HEK293 (cell line): ENCODE results near the gene KANSL2.
"Not testable (repeated sequence)": the region's sequence is repeated elsewhere in the genome, so short reads cannot be mapped to it uniquely, and the experiment has no call there.

Experiments used
- CTCF ChIA-PET: fragments of 350-600 bp; formaldehyde crosslinking; extraction: SDS; loops from one replicate; lab custom pipeline; 2021; ENCODE audit warnings: antibody characterized with exemption; lab: Yijun Ruan, JAX
- POLR2A ChIA-PET: fragments of 300-600 bp; formaldehyde crosslinking; extraction: SDS; loops from one replicate; lab custom pipeline; 2020; ENCODE audit warnings: antibody characterized with exemption, inconsistent platforms; lab: Yijun Ruan, JAX
- H3K27ac ChIP-seq: fragments of 200-500 bp; sonication (Bioruptor generic); 2 replicates; pipeline ENCODE4 v1.5.1; 2014; ENCODE audit warnings: low read depth, low read length, control low read depth, inconsistent platforms; ENCODE audit errors: extremely low read depth
- H3K36me3 ChIP-seq, 2 experiments: fragments of 200-500 bp in 1 of 2; sonication (Bioruptor generic) in 1 of 2; 1 replicate in 1 of 2; 2 replicates in 1 of 2; pipeline ENCODE4 v1.5.1; 2014 to 2017; ENCODE audit warnings: inconsistent platforms in 2 of 2, low read length in 2 of 2; ENCODE audit not compliant: control insufficient read depth in 2 of 2, insufficient read depth in 1 of 2
- H3K4me1 ChIP-seq: fragments of 200-500 bp; sonication (Bioruptor generic); 2 replicates; pipeline ENCODE4 v1.5.1; 2014; ENCODE audit warnings: mild to moderate bottlenecking, low read length, inconsistent platforms; ENCODE audit not compliant: control insufficient read depth, insufficient read depth
- H3K4me3 ChIP-seq: 2 replicates; pipeline ENCODE4 v1.5.1; 2011; ENCODE audit warnings: low read depth, mild to moderate bottlenecking, control low read depth, low read length, moderate library complexity
- H3K9me3 ChIP-seq: fragments of 200-500 bp; sonication (Bioruptor generic); 2 replicates; pipeline ENCODE4 v1.5.1; 2014; ENCODE audit warnings: low read depth, low read length, inconsistent platforms; ENCODE audit not compliant: control insufficient read depth, insufficient read depth
- ATF2 ChIP-seq: fragments of 450-650 bp; formaldehyde crosslinking; IDR thresholded peaks from 2 replicates; pipeline ENCODE4 v1.5.1; 2016; ENCODE audit warnings: missing biosample characterization, missing genetic modification characterization, low read depth
- IKZF3 ChIP-seq: fragments of 450-650 bp; IDR thresholded peaks from 2 replicates; pipeline ENCODE4 v1.5.0; 2018; ENCODE audit warnings: missing biosample characterization, mild to moderate bottlenecking, missing genetic modification characterization, moderate library complexity
- KLF7 ChIP-seq: fragments of 450-650 bp; formaldehyde crosslinking; IDR thresholded peaks from 2 replicates; pipeline ENCODE4 v1.5.1; 2016; ENCODE audit warnings: missing biosample characterization, missing genetic modification characterization, borderline replicate concordance
- KLF9 ChIP-seq: fragments of 450-650 bp; formaldehyde crosslinking; IDR thresholded peaks from 2 replicates; pipeline ENCODE4 v1.5.1; 2016; ENCODE audit warnings: missing biosample characterization, missing genetic modification characterization, low read depth
- MEIS1 ChIP-seq: sonication (generic); formaldehyde crosslinking; IDR thresholded peaks from 2 replicates; pipeline ENCODE4 v1.8.1; 2022; ENCODE audit warnings: missing genetic modification reagents, mild to moderate bottlenecking, borderline replicate concordance
- PRDM10 ChIP-seq: fragments of 450-650 bp; formaldehyde crosslinking; IDR thresholded peaks from 2 replicates; pipeline ENCODE4 v1.5.1; 2016; ENCODE audit warnings: missing biosample characterization, missing genetic modification characterization
- RBAK ChIP-seq: fragments of 450-650 bp; formaldehyde crosslinking; IDR thresholded peaks from 2 replicates; pipeline ENCODE4 v1.5.1; 2016; ENCODE audit warnings: missing biosample characterization, missing genetic modification characterization
- SETDB1 ChIP-seq: IDR thresholded peaks from one replicate; pipeline ENCODE4 v1.6.1; 2017; ENCODE audit warnings: mild to moderate bottlenecking, low read length, moderate library complexity, mixed read lengths; ENCODE audit not compliant: insufficient read length
- ZBTB48 ChIP-seq: fragments of 450-650 bp; formaldehyde crosslinking; IDR thresholded peaks from 2 replicates; pipeline ENCODE4 v1.5.1; 2016; ENCODE audit warnings: missing biosample characterization, missing genetic modification characterization
- ZBTB7A ChIP-seq: fragments of 450-650 bp; formaldehyde crosslinking; IDR thresholded peaks from 2 replicates; pipeline ENCODE4 v1.5.1; 2016; ENCODE audit warnings: low read depth, missing biosample characterization, missing genetic modification characterization
- ZNF114 ChIP-seq: fragments of 450-650 bp; formaldehyde crosslinking; IDR thresholded peaks from 2 replicates; pipeline ENCODE4 v1.5.0; 2017; ENCODE audit warnings: missing biosample characterization, missing genetic modification characterization
- ZNF174 ChIP-seq: fragments of 450-650 bp; formaldehyde crosslinking; IDR thresholded peaks from 2 replicates; pipeline ENCODE4 v1.5.0; 2017; ENCODE audit warnings: missing biosample characterization, mild to moderate bottlenecking, missing genetic modification characterization
- ZNF175 ChIP-seq: fragments of 450-650 bp; formaldehyde crosslinking; IDR thresholded peaks from 2 replicates; pipeline ENCODE4 v1.5.1; 2016; ENCODE audit warnings: missing biosample characterization, missing genetic modification characterization
- ZNF211 ChIP-seq: fragments of 450-650 bp; formaldehyde crosslinking; IDR thresholded peaks from 2 replicates; pipeline ENCODE4 v1.5.1; 2016; ENCODE audit warnings: low read depth, missing biosample characterization, missing genetic modification characterization
- ZNF239 ChIP-seq: fragments of 450-650 bp; formaldehyde crosslinking; IDR thresholded peaks from 2 replicates; pipeline ENCODE4 v1.5.1; 2016; ENCODE audit warnings: missing biosample characterization, missing genetic modification characterization
- ZNF311 ChIP-seq: fragments of 450-650 bp; formaldehyde crosslinking; IDR thresholded peaks from 2 replicates; pipeline ENCODE4 v1.5.1; 2017; ENCODE audit warnings: missing biosample characterization, missing genetic modification characterization, borderline replicate concordance
- ZNF324 ChIP-seq: fragments of 450-650 bp; formaldehyde crosslinking; IDR thresholded peaks from 2 replicates; pipeline ENCODE4 v1.5.1; 2016; ENCODE audit warnings: missing biosample characterization, missing genetic modification characterization
- ZNF341 ChIP-seq: fragments of 450-650 bp; formaldehyde crosslinking; IDR thresholded peaks from 2 replicates; pipeline ENCODE4; 2016; ENCODE audit warnings: low read depth, missing biosample characterization, missing genetic modification characterization
- ZNF354C ChIP-seq: fragments of 450-650 bp; formaldehyde crosslinking; IDR thresholded peaks from 2 replicates; pipeline ENCODE4 v1.5.1; 2016; ENCODE audit warnings: missing biosample characterization, missing genetic modification characterization, low read depth, borderline replicate concordance
- ZNF416 ChIP-seq: fragments of 450-650 bp; formaldehyde crosslinking; IDR thresholded peaks from 2 replicates; pipeline ENCODE4 v1.5.1; 2016; ENCODE audit warnings: missing biosample characterization, missing genetic modification characterization
- ZNF514 ChIP-seq: fragments of 450-650 bp; formaldehyde crosslinking; IDR thresholded peaks from 2 replicates; pipeline ENCODE4 v1.5.1; 2016; ENCODE audit warnings: missing biosample characterization, missing genetic modification characterization
- ZNF549 ChIP-seq: fragments of 450-650 bp; IDR thresholded peaks from 2 replicates; pipeline ENCODE4 v1.5.1; 2018; ENCODE audit warnings: missing biosample characterization, missing genetic modification characterization, mild to moderate bottlenecking, inconsistent platforms, moderate library complexity
- ZNF555 ChIP-seq: fragments of 450-650 bp; formaldehyde crosslinking; conservative IDR thresholded peaks from 2 replicates; pipeline ENCODE4 v1.5.1; 2017; ENCODE audit warnings: missing biosample characterization, mild to moderate bottlenecking, missing genetic modification characterization, inconsistent platforms
- ZNF621 ChIP-seq: fragments of 450-650 bp; formaldehyde crosslinking; IDR thresholded peaks from 2 replicates; pipeline ENCODE4 v1.5.1; 2017; ENCODE audit warnings: missing biosample characterization, missing genetic modification characterization
- ZNF626 ChIP-seq: fragments of 450-650 bp; sonication (Bioruptor Pico); formaldehyde crosslinking; IDR thresholded peaks from 2 replicates; pipeline ENCODE4 v1.5.1; 2018; ENCODE audit warnings: missing biosample characterization, missing genetic modification characterization, inconsistent platforms
- ZNF670 ChIP-seq: fragments of 450-650 bp; formaldehyde crosslinking; IDR thresholded peaks from 2 replicates; pipeline ENCODE4 v1.5.1; 2016; ENCODE audit warnings: missing biosample characterization, missing genetic modification characterization, low read depth
- ZNF777 ChIP-seq: fragments of 450-650 bp; formaldehyde crosslinking; IDR thresholded peaks from 2 replicates; pipeline ENCODE4 v1.5.1; 2017; ENCODE audit warnings: missing biosample characterization, missing genetic modification characterization, borderline replicate concordance
- ZNF837 ChIP-seq: fragments of 450-650 bp; formaldehyde crosslinking; IDR thresholded peaks from 2 replicates; pipeline ENCODE4 v1.5.1; 2016; ENCODE audit warnings: missing biosample characterization, missing genetic modification characterization

KANSL2 gene

DNA sequence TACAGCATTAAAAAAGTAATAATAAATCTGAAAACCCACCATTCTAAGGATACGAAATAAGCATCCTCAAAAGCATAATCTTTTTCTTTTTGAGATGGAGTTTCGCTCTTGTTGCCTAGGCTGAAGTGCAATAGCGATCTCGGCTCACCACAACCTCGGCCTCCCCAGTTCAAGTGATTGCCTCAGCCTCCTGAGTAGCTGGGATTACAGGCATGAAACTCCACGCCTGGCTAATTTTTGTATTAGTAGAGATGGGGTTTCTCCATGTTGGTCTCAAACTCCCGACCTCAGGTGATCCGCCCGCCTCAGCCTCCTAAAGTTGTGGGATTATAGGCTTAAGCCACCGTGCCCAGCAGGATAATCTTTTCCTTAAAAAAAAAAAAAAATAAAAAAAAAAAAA, 30.2 kb upstream of the KANSL2 start (continued):
- TF ChIP-seq PRDM10 (tag by site-specific recombination), result no peak
- TF ChIP-seq ZNF211 (tag by site-specific recombination), result no peak
- TF ChIP-seq IKZF3 (tag by site-specific recombination), result no peak

DNA sequence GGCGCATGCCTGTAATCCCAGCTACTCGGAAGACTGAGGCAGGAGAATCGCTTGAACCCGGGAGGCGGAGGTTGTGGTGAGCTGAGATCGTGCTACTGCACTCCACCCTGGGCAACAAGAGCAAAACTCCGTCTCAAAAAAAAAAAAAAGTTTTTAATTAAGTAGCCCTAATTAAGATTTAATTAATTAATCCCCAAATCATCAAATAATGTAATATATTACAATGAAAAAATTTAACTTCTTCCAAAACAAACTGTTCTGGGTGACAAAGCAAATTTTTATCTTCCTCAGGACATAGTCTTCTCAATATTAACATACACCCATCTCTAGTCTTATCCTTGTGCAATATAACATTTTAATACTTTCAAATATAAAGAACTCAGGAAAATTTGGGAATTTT, 16.8 kb upstream of the KANSL2 start:
- H3K9me3 ChIP-seq, CTCF ChIA-PET, H3K4me1 ChIP-seq, POLR2A ChIA-PET, H3K27ac ChIP-seq, H3K4me3 ChIP-seq: not testable (repeated sequence)
- H3K36me3 ChIP-seq, result peaks cover 69 to 79% of the 10 kb centered on the region in 2 experiments

DNA sequence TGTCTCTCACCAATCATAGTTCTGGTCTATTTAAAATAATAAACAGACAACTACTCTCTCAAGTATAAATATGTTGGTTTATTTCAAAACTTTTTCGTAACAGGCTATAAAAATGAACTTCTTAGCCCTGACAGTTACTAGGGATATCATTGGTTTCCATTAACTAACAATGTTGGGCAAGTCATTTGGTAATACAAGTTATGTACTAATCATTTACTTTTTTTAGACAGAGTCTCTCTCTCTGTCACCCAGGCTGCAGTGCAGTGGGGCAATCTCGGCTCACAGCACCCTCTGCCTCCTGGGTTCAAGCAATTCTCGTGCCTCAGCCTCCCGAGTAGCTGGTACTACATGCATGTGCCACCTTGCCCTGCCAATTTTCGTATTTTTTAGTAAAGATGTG, 14.6 kb upstream of the KANSL2 start:
- Histone ChIP-seq H3K4me3 (no peak overlapping the region), H3K4me1 (no peaks in the 10 kb centered on the region), H3K36me3 (peaks cover 66 to 81% of the 10 kb centered on the region in 2 experiments), H3K27ac (no peak overlapping the region), H3K9me3 (no peaks in the 10 kb centered on the region)
- TF ChIP-seq ZNF670 (tag by site-specific recombination) (no peak), ZNF837 (tag by site-specific recombination) (no peak), ZNF341 (tag by site-specific recombination) (no peak), ZNF311 (tag by site-specific recombination) (no peak), ZNF777 (tag by site-specific recombination) (no peak), ZNF416 (tag by site-specific recombination) (no peak)
- POLR2A ChIA-PET, result no interaction called here
- CTCF ChIA-PET, result no interaction called here

DNA sequence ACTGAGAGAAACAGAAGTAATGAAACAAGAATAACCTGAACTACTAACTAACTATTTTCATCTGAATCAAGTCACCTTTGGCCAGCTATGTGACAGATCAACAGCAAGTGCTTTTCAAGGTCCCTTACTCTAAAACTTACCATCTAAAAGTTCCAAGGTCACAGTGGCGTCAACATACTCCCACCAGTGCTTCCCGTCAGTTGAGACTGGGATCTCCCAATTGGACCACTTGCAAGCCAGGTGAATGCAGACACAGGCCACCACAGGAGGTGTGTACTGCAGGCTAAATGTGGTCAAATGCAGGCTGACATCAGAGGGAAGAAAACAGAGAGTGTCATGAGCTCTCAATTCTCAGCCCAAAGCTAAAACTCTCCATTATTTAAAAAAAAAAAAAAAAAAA, 13.8 kb upstream of the KANSL2 start:
- Histone ChIP-seq H3K4me3 (no peak overlapping the region), H3K27ac (no peak overlapping the region), H3K9me3 (no peaks in the 10 kb centered on the region), H3K4me1 (no peaks in the 10 kb centered on the region), H3K36me3 (peaks cover 72 to 89% of the 10 kb centered on the region in 2 experiments)
- ChIA-PET POLR2A (interaction anchor here (0.6 kb wide), 1 partner anchor 112 kb away, joined by 3 read pairs; no protein-coding TSS in a partner anchor), CTCF (no interaction called here)
- TF ChIP-seq ZNF555 (no peak), ZNF549 (tag by site-specific recombination) (no peak), ZNF354C (no peak), KLF9 (no peak), ZNF175 (tag by site-specific recombination) (no peak), ZBTB48 (tag by site-specific recombination) (no peak), MEIS1 (CRISPR knock-in tag) (no peak), ZNF514 (tag by site-specific recombination) (no peak), ZBTB7A (tag by site-specific recombination) (no peak), ZNF621 (tag by site-specific recombination) (no peak), RBAK (no peak), KLF7 (tag by site-specific recombination) (no peak), ZNF174 (tag by site-specific recombination) (no peak), SETDB1 (no peak), ZNF324 (tag by site-specific recombination) (no peak), ZNF239 (tag by site-specific recombination) (no peak), ATF2 (no peak), ZNF626 (no peak), ZNF114 (tag by site-specific recombination) (no peak)
